GM19023 (cell line): ENCODE data around the gene ARPC5.

Experiments used
- ATAC-seq: cut with Tn5 transposase; IDR thresholded peaks from one replicate; pipeline ENCODE4 v1.9.1; 2021; ENCODE audit warnings: mild to moderate bottlenecking, moderate library complexity; ENCODE audit not compliant: unreplicated experiment

Gene ARPC5

DNA sequence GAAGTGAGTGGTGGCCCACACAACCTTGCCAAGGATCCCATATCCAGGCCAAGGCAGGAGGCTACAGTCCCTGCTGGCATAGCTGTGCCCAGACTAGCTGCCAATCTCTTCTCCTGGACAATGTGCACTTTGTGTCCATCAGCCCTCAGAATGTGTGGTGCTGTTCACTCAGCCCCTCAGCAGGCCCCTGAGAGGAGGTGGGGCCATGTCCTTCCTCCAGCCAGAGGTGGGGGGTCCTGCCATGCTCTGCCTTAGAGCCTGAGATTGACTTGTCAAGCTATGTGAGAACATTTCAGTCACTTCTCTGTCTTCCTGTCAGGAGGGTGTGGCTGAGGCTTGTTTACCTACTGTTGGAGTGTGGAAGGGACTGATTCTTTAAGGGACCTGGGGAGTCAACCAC lies 46.8 kb downstream of the ARPC5 start:
- no peak for ATAC-seq

DNA sequence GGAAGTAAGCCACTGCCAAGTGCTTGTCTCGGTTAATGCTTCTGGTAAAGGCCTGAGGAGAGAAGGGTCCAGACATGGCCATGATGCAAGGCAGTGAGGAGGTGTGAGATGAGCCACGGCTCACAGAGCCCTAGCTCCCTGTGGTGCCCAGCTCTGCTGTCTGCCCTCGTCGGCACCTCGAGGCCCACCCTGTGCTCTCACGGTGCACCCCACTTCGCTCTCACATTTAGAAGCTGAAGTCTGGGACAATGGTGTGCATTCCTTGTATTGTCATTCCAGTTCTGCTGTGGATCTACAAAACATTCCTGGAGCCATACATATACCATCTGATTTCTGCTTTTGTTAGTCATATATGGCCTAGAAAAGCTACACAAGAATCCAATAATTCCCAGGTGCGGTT lies 48.7 kb downstream of the ARPC5 start:
- no peak for ATAC-seq

DNA sequence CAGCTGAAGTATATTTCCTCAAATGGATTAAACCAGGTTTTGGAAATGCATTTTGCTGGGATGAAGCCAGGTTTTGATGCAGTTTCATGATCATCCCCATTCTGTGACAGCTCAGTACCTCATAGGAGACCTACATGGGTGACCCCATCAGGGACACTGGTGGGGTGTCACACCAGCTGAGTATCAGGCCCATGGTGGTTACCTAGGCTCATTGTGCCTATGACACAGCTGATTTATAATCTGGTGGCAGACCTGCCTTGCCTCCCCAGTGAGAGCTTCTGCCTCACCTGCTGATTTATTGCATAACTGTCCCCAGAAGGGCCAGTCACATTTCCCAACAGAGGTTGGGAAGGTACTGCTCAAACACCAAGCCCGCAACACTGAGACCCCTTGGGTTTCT lies 49.1 kb downstream of the ARPC5 start:
- ATAC-seq, result no peak

DNA sequence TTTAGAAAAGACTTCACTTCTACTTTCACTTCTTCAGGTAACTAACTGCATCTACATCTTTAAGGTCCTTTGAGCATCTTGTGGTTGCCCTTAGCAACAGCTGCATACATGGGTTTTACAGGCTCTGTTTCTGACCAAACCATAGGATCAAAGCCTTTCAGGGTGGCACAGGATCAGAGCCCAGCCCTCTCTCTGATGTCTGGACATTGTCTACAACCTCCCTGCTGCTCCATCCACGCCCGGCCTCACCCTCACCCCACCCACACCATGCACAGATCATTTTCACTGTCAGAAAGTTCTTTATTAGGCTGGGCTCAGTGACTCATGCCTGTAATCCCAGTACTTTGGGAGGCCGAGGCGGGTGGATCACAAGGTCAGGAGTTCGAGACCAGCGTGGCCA lies 50.5 kb downstream of the ARPC5 start:
- no peak for ATAC-seq

DNA sequence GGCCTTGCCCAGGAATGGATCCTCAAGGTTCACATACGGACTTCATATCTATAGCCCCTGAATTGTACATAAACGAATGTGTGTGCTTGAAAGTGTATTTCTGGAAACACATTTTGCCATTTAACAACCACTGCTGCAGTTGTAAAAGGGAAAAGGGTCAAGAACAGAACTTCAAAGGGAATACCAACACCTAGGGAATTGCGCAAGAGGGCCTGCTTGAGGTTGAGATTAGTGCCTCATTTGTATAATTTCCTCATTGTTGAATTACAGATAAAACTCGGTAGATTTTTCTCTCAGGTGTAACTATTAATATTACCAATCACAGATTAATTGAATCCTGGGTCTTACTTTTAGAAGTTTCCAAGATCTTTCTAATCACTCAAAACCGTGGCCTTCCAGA lies 51.4 kb downstream of the ARPC5 start:
- no peak for ATAC-seq

DNA sequence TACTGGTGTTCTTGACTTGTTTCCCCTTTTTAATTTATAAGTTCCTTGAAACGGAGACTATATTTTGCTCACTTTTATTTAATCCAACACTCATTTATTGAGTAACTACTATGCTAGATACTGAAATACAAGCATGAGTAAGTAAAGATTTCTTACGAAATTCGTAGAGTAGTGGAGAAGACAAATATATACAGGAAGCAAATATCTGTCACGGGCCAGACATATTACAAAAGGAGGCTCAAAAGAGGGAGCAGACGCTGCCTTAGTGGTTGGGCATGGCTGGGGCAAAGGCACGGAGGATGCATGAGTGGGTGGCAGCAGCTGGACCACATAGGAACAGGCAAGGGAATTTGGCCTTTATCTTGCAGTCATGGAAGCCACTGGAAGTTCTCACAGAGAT lies 52.1 kb downstream of the ARPC5 start:
- no peak for ATAC-seq

DNA sequence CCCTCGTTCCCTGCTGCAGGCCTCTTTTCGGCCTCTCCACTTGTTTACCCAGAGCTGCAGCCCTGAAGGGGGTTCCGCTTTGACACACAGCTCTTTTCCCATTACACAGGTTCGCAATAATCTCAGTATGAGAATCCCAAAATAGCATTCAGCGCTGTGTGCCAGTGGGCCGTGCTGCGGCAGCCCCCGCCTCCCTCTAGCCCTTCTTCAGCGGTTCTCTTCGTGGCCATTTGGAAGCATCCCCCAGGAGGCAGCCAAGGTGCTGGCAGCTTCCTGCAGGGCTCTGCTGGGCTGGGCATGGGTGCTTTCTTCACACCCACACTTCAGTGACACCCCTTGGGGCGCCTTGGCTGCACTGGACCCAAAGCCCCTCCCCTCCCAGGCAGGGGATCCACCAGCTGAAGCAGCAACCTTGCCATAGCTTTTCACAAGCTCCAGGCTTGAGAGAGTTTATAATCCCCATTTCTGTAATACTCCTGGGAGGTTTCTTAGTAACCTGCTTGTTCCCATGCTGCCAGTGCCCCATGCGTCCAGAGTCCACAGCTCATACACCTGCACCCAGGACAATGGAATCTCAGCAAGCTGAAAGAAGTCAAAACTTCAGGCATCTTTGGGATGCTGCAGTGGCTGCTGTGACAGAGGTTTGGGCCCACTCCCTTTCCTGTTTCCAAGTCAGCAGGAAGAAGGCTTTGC lies 53.4 kb downstream of the ARPC5 start:
- no peak for ATAC-seq

DNA sequence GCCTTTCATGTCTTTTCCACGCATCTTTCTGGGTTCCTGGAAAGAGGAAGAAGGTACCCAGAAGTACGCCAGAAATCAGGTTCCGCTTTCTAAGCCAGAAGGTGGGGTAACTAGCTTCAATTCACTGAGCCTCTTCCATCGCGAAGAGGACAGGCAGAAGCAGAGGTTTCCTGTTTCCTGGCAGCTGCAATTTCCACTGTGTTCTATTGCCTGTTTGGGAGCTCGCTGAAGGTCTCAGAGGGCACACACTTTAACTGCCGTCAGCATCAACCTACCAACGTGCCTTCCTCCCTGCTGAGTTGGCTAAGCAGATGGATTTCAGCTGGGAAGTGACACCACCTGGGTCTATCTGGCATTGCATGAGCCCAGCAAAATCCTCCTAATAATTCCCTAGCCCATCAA lies 55.3 kb downstream of the ARPC5 start:
- ATAC-seq, result no peak

DNA sequence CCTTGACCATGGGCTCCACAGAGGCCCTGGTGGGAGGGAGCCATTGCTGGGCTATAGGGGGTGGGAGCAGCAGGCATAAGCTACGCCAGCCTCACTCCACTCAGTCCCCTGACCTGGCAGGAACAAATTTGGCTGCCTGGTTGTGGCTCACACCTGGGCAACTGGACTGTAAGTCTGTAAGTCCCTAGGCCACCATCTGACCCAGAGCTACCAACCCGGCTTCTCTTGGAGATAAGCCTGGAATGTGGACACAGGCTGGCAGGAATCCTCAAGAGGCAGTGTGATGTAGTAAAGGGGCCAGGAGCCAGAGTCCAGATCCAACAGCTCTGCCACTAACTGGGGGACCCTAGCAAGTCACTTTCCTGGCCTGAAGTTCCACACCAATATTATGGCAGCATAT lies 56.7 kb downstream of the ARPC5 start:
- ATAC-seq, result no peak

DNA sequence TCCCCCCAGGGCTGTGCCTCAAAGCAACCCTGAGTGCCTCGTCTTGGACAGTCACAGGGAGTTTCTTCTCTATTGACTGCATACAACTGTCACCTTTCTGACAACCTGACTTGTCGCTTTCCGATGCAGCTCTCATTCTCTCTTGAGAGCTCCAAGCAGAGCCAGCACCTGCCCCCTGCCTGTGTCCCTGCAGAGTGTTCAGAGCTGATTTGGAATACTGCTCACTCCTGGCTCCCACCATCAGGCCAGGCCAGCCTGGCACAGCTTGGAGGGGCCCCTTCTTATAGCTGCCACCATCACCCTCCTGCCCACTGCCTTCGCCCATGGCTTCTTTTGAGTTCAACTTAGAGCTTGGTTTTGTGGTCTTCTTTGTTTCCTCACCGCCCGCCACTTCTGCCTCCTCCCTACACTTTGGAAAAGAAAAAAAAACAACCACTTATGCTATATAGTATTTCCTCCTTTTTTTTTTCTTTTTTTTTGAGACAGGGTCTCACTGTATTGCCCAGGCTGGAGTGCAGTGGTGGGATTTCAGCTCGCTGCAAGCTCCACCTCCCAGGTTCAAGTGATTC lies 57.6 kb downstream of the ARPC5 start:
- ATAC-seq, result no peak

DNA sequence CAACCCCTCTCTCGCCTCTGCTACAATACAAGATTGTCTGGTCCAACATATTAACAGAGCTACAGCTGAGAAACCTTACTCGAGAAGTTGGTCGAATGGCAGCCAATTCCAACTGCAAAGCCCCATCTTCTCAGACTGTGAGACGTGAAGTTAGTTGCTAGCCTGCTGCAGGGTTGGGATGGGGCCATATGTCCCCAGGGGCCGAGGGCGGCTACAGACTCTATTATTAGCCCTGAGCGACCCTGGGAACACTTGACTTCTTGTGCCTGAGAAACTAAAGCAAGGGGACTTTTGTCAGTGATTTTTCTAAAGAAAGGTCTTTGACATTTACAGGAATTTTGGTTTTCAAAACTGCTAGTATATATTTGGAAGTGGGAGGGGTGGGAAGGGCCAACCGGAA lies 59.0 kb downstream of the ARPC5 start:
- ATAC-seq, result no peak

DNA sequence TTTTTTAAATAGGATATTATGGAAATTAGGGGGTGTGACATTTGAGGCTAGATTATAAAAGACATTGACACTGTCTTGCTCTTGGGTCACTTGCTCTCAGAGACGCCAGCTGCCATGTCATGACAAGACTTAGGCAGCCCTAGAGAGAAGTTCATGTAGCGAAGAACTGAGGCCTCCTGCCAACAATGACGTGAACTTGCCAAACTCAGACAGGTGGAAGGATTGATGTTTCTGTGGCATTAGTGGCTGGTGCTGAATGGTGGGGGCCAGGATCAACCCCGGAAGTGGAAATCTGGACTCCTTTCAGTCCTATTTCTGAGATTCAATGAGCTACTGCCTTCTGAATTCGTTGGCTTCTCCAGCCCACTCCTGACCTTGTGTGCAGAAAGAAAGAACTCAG lies 60.0 kb downstream of the ARPC5 start:
- ATAC-seq, result no peak

DNA sequence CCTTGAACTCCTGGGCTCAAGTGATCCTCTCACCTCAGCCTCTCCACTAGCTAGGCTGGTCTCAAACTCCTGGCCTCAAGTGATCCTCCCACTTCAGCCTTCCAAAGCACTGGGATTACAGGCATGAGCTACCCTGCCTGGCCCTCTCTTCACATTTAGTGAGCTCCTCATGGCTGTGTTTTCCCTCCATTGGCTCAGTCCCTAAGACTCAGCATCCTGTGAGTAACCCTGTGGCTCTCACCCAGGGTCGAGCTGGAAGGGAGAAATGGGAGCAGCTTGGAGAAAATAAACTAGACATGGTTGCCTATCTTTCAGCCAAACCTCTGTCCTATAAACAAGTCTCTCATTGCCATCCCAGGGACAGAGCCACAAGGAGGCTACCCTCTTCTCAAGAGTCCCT lies 62.9 kb downstream of the ARPC5 start:
- no peak for ATAC-seq

DNA sequence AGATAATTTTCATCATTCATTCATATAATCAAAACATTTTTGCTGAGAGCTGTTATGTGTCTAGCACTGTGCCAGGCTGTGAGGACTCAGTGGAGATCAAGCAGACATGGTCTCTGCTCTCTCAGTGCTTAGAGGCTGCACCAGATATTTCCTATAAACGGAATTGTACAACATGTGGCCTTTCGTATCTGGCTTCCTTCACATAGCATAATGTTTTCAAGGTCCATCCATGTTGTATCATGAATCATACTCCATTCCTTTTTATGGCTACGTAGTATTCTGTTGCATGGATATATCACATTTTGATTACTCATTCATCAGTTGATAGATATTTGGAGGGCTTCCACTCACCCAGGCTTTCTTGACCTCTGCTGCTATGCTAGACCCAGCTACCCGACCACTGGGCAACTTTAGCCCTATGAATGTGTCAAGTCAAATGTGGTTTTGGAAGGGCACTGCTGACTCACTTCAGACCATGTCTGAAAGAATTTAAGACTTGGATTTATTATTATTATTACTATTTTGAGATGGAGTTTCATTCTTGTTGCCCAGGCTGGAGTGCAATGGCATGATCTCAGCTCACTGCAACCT lies 63.8 kb downstream of the ARPC5 start:
- no peak for ATAC-seq
